GM12875 (cell line): ENCODE measurements around the gene PPARD.
"Not testable (repeated sequence)": the region's sequence is repeated elsewhere in the genome, so short reads cannot be mapped to it uniquely, and the experiment has no call there.

Experiments
- H3K4me3 ChIP-seq: one replicate; pipeline ENCODE4 v1.5.1; 2011; ENCODE audit warnings: low read depth, low read length, control low read depth
- CTCF ChIP-seq: IDR thresholded peaks from 2 replicates; pipeline ENCODE4 v1.5.1; 2011; ENCODE audit warnings: low read depth, mild to moderate bottlenecking, control low read depth, inconsistent platforms, low read length, moderate library complexity, borderline replicate concordance; ENCODE audit not compliant: insufficient read depth

PPARD gene

DNA sequence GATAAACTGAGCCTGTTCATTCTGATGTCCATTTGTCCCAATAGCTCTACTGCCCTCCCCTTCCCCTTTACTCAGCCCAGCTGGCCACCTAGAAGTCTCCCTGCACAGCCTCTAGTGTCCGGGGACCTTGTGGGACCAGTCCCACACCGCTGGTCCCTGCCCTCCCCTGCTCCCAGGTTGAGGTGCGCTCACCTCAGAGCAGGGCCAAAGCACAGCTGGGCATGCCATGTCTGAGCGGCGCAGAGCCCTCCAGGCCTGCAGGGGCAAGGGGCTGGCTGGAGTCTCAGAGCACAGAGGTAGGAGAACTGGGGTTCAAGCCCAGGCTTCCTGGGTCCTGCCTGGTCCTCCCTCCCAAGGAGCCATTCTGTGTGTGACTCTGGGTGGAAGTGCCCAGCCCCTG is 85.1 kb downstream of the PPARD start:
- no peak overlapping the region for H3K4me3 ChIP-seq
- TF ChIP-seq CTCF: no peak

GRCh38 chr6:35427851-35428321 is 85.5 kb downstream of the PPARD start:
- TF ChIP-seq CTCF: no peak
- H3K4me3 ChIP-seq: no peak overlapping the region

DNA sequence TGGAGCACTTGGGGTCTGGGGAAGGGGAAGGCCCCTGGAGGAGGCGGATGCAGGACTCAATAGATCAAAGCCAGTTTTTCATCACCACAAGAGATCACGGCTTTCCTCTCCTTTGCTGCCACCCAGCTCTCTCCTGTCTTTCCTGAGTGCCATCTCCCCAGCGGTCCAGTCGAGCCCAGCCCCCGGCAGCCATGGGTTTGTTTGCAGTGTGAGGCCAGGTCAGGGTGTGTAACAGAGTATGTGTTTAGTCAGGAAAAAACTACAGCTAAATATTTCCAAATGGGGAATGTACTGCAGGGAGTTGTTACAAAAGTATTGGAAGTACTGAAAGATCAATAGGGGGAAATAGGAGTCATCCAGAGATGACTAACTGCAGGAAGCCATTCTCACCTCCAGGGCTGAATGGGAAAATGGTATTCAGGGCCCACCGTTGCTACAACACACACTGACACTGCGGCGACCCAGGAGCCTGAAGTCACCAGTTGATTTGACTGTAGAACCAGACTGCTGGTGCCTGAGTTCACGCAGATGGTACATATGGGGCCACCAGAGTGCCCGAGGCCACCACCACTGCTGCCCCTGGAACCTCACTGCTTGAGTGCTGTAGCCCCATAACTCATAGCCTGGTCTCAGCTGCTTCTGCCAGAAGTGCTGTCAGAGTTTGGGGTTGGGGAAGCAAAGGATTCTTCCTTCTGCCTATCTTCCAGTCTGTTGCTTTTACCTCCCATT is 86.2 kb downstream of the PPARD start:
- TF ChIP-seq CTCF: no peak
- no peak overlapping the region for H3K4me3 ChIP-seq

- TF ChIP-seq CTCF: no peak
- no peak overlapping the region for H3K4me3 ChIP-seq
These were observed 87.1 kb downstream of the PPARD start for GRCh38 chr6:35429463-35429862.

GRCh38 chr6:35432291-35432690 is 89.9 kb downstream of the PPARD start:
- no peak overlapping the region for H3K4me3 ChIP-seq
- no peak for TF ChIP-seq CTCF

GRCh38 chr6:35432702-35433101 is 90.3 kb downstream of the PPARD start:
- H3K4me3 ChIP-seq: not testable (repeated sequence)

DNA sequence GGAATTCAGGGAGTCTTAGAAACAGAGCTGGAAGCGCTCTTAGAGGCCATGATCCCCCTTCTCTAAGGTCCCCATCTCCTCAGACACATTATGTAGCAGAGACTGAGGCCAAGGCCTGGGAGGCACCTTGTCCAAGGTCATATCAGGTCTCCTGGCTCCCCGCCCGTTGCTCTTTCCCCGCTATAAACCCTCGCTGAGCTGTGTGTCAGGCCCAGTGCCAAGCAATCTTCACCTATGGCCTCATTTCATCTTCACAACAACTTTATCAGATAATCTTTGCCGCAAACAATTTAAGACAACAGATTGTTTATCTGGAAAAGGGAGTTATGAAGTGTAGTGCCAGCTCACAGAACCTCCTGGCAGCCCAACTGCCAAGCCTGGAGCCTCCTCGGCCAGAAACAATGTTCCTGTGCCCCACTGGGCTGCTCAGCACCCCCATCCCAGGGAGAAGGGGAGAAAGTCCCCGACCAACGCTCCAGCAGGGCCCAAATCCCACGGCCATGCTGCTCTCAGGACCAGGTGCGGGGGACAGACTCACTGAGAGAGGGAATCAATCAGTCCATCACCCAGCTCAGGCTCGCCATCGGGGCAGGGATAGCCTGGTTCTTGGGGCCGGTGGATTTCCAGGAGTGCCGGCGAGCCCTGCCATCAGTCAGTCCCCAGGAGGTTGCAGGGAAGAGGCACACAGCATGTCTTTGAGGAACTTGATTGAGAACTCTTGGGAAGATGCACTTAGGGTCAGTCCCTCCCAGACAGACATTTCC is 92.9 kb downstream of the PPARD start:
- no peak for TF ChIP-seq CTCF
- H3K4me3 ChIP-seq: no peak overlapping the region
